DMS 273 treated with DMSO at 0.1 percent for 48 hours (cell line): ENCODE measurements around the gene TSSK3.

Source experiments
- DNase-seq: peaks from one replicate; lab custom pipeline; 2025; lab: John Stamatoyannopoulos, UW

TSSK3 gene

GRCh38 chr1:32362474-32363313, at the start of gene TSSK3, which contains the start of gene FAM229A:
TSS of gene TSSK3 (plus strand) at chr1:32362539. CDS start at chr1:32362702, 163 bp downstream.
TSS of gene FAM229A (minus strand) at chr1:32362485. CDS start at chr1:32362091, 394 bp downstream.
- no peak for DNase-seq

- no peak for DNase-seq
These were observed 45.4 kb upstream of the TSSK3 start for GRCh38 chr1:32316903-32317277.

- DNase-seq, result no peak
These were observed 44.0 kb upstream of the TSSK3 start for GRCh38 chr1:32318127-32318869.

GRCh38 chr1:32321712-32322291, 40.5 kb upstream of the TSSK3 start:
- DNase-seq, result no peak

- no peak for DNase-seq
These were observed 35.1 kb upstream of the TSSK3 start for GRCh38 chr1:32327204-32327603.

- no peak for DNase-seq
These were observed 32.3 kb upstream of the TSSK3 start for GRCh38 chr1:32329931-32330466.

GRCh38 chr1:32330558-32331151, 31.7 kb upstream of the TSSK3 start:
- DNase-seq, result no peak

GRCh38 chr1:32331549-32331948, 30.8 kb upstream of the TSSK3 start:
- no peak for DNase-seq

GRCh38 chr1:32332290-32333079, 29.9 kb upstream of the TSSK3 start:
- DNase-seq, result no peak

GRCh38 chr1:32333251-32333963, 28.9 kb upstream of the TSSK3 start:
- DNase-seq, result no peak

- no peak for DNase-seq
These were observed 28.0 kb upstream of the TSSK3 start for GRCh38 chr1:32334274-32334861.

GRCh38 chr1:32334864-32335534, 27.3 kb upstream of the TSSK3 start:
- no peak for DNase-seq

- DNase-seq, result no peak
These were observed 26.9 kb upstream of the TSSK3 start for GRCh38 chr1:32335535-32335789.

GRCh38 chr1:32335790-32336590, 26.3 kb upstream of the TSSK3 start, which contains the start of gene MARCKSL1:
TSS of gene MARCKSL1 (minus strand) at chr1:32336233. CDS start at chr1:32336033, 200 bp downstream.
- no peak for DNase-seq

- no peak for DNase-seq
These were observed 25.8 kb upstream of the TSSK3 start for GRCh38 chr1:32336591-32336932.

- DNase-seq, result no peak
These were observed 25.2 kb upstream of the TSSK3 start for GRCh38 chr1:32336963-32337675.

GRCh38 chr1:32337855-32338636, 24.3 kb upstream of the TSSK3 start:
- no peak for DNase-seq
